PC-9 (cell line): ENCODE results near the gene C20orf204. TPM values are rescaled to one million over a fixed set of nuclear protein-coding genes. Genes with fewer than 3 reads are reported as not detected.

ENCODE experiments used
- BruUV-seq: library from RNA; stranded (reverse); fragments of 400-500 nt; replicated peaks from 2 replicates; lab custom pipeline; 2021; lab: Mats Ljungman, UMichigan
- CTCF ChIA-PET: fragments of 300-600 bp; sonication (Branson Sonifier 250); formaldehyde crosslinking; loops from one replicate; lab custom pipeline; 2022; ENCODE audit warnings: antibody characterized with exemption; lab: Charles Lee
- POLR2A ChIA-PET: fragments of 300-600 bp; sonication (Branson Sonifier 250); formaldehyde crosslinking; loops from one replicate; lab custom pipeline; 2022; ENCODE audit warnings: antibody characterized with exemption; ENCODE audit not compliant: unreplicated experiment; lab: Charles Lee
- DNase-seq, 2 experiments: peaks; one replicate each; pipeline versions ENCODE4 v3.0.0 to v3.0.0-alpha.2; 2015 to 2022; ENCODE audit warnings: mixed read lengths in 1 of 2
- H2AFZ ChIP-seq: fragments of 200-600 bp; sonication (generic); 2 replicates; pipeline ENCODE4 v1.8.1; 2017; ENCODE audit warnings: antibody characterized with exemption
- H3F3A ChIP-seq: fragments of 200-600 bp; sonication (generic); 2 replicates; pipeline ENCODE4 v1.8.1; 2017; ENCODE audit warnings: antibody characterized with exemption, mild to moderate bottlenecking, low read depth; ENCODE audit not compliant: insufficient read depth
- H3K27ac ChIP-seq: fragments of 200-600 bp; sonication (generic); 2 replicates; pipeline ENCODE4 v1.6.1; 2016; ENCODE audit warnings: mixed run types
- H3K27me3 ChIP-seq: fragments of 200-600 bp; sonication (generic); 2 replicates; pipeline ENCODE4 v1.6.1; 2016; ENCODE audit warnings: low read depth, mixed run types; ENCODE audit not compliant: insufficient read depth
- H3K36me3 ChIP-seq: fragments of 200-600 bp; sonication (generic); 2 replicates; pipeline ENCODE4 v1.6.1; 2016; ENCODE audit warnings: low read depth, mixed run types
- H3K4me1 ChIP-seq: fragments of 200-600 bp; sonication (generic); replicated peaks from 2 replicates; pipeline ENCODE4 v1.6.1; 2016; ENCODE audit warnings: mixed run types; ENCODE audit not compliant: insufficient read depth
- H3K4me2 ChIP-seq: fragments of 200-600 bp; sonication (generic); 2 replicates; pipeline ENCODE4 v1.6.1; 2017; ENCODE audit warnings: mixed run types
- H3K4me3 ChIP-seq: fragments of 200-600 bp; sonication (generic); 2 replicates; pipeline ENCODE4 v1.6.1; 2016; ENCODE audit warnings: mixed run types
- H3K79me2 ChIP-seq: fragments of 200-600 bp; sonication (generic); 2 replicates; pipeline ENCODE4 v1.6.1; 2017; ENCODE audit warnings: low read depth, mixed run types
- H3K9me2 ChIP-seq: fragments of 200-600 bp; sonication (generic); 2 replicates; pipeline ENCODE4 v1.8.1; 2017; ENCODE audit warnings: mild to moderate bottlenecking; ENCODE audit not compliant: insufficient read depth
- H3K9me3 ChIP-seq: fragments of 200-600 bp; sonication (generic); 2 replicates; pipeline ENCODE4 v1.8.1; 2016; ENCODE audit warnings: low read depth; ENCODE audit not compliant: insufficient read depth
- H4K20me1 ChIP-seq: fragments of 200-600 bp; sonication (generic); 2 replicates; pipeline ENCODE4 v1.8.1; 2017; ENCODE audit not compliant: insufficient read depth
- CTCF ChIP-seq: fragments of 200-600 bp; sonication (generic); conservative IDR thresholded peaks from 2 replicates; pipeline ENCODE4 v1.6.1; 2017; ENCODE audit warnings: mixed run types, antibody characterized with exemption, mild to moderate bottlenecking, moderate library complexity
- EZH2 ChIP-seq: fragments of 200-600 bp; sonication (generic); IDR thresholded peaks from 2 replicates; pipeline ENCODE4 v1.8.0; 2017; ENCODE audit warnings: antibody characterized with exemption, low read depth
- intact Hi-C: fragments of 100-400 bp; cut with micrococcal nuclease; formaldehyde crosslinking; loops from one replicate; pipeline ENCODE4 v1.10.0; 2022; ENCODE audit not compliant: unreplicated experiment
- total RNA-seq: library from RNA; stranded (reverse); gene quantifications from 2 replicates; pipeline ENCODE4 v1.2.3, GENCODE V29; 2021

The C20orf204 gene
- total RNA-seq, 1 experiment from 2014 or later: 3.8 TPM

DNA sequence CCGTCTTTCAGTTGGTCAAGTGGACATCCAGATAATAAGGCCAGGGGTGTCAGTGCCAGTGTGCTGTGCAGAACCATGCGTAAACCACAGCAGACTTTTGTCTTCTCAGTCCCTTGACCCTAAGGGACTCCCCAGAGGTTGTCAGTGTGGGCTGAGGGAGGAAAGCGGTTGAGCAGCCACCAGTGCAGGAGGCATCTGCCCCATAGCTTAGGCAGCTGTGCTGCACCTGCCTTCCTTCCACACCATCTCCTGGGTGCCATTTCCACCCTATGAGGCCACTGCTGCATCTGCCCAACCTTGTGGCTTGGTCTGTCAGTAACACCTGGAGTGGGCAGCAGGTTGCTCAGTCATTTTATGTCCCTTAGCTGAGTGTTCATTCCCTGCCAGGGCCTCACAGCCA, 29.1 kb upstream of the C20orf204 start:
- Histone ChIP-seq H3K9me2 (no peaks in the 10 kb centered on the region), H3K4me2 (no peak overlapping the region), H3K4me3 (no peak overlapping the region), H3K9me3 (no peaks in the 10 kb centered on the region), H3K4me1 (no peaks in the 10 kb centered on the region), H2AFZ (no peak overlapping the region), H3K27me3 (no peaks in the 10 kb centered on the region), H3F3A (peaks cover 5% of the 10 kb centered on the region; the same call in 1 of the 2 replicates), H3K27ac (no peak overlapping the region), H4K20me1 (peaks cover 39% of the 10 kb centered on the region), H3K36me3 (peaks cover 35% of the 10 kb centered on the region), H3K79me2 (no peaks in the 10 kb centered on the region; the same call in 1 of the 2 replicates)
- BruUV-seq: no TSS peak
- intact Hi-C loops: no loop called here
- TF ChIP-seq EZH2 (no peak), CTCF (no peak)
- POLR2A ChIA-PET: interaction anchor here (0.6 kb wide), 1 partner anchor 79 kb away, joined by 3 read pairs; no protein-coding TSS in a partner anchor
- CTCF ChIA-PET: no interaction called here
- no peak for DNase-seq

DNA sequence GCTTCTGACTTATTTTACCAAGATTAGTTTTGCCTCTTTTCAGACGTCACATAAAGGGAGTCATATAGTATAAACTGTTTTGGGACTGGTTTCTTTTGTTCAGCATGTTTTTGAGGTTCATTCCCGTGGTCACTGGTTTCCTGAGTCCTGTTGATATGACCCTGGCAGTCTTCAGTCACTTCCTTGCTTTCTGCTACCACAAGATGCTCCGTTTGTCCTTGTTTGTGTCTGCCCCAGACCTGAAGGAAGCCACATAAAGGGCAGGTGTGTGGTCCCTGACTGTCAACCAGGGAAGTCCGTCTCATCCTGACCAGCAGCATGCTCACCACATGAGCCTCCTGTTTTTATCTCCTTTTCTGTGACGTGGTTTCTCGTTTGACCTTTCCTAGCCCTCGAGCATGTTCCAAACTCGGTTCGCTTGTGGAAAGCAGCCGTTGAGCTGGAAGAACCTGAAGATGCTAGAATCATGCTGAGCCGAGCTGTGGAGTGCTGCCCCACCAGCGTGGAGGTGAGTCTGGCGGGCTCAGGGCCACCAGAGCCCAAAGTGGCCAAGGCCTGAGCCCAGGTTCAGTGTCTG, 26.1 kb upstream of the C20orf204 start:
- no TSS peak for BruUV-seq
- Histone ChIP-seq H3K4me1 (no peaks in the 10 kb centered on the region), H3K36me3 (peaks cover 48% of the 10 kb centered on the region), H2AFZ (no peak overlapping the region), H3K4me3 (no peak overlapping the region), H3K4me2 (no peak overlapping the region), H4K20me1 (peaks cover 21% of the 10 kb centered on the region; the same call in 1 of the 2 replicates), H3K27ac (no peak overlapping the region), H3K27me3 (no peaks in the 10 kb centered on the region), H3K9me2 (no peaks in the 10 kb centered on the region), H3F3A (peaks cover 5% of the 10 kb centered on the region; the same call in 1 of the 2 replicates), H3K79me2 (no peaks in the 10 kb centered on the region; the same call in 1 of the 2 replicates), H3K9me3 (no peaks in the 10 kb centered on the region)
- no peak for DNase-seq
- intact Hi-C loops: no loop called here
- TF ChIP-seq EZH2: no peak
- TF ChIP-seq CTCF: no peak
- ChIA-PET POLR2A (no interaction called here), CTCF (no interaction called here)

DNA sequence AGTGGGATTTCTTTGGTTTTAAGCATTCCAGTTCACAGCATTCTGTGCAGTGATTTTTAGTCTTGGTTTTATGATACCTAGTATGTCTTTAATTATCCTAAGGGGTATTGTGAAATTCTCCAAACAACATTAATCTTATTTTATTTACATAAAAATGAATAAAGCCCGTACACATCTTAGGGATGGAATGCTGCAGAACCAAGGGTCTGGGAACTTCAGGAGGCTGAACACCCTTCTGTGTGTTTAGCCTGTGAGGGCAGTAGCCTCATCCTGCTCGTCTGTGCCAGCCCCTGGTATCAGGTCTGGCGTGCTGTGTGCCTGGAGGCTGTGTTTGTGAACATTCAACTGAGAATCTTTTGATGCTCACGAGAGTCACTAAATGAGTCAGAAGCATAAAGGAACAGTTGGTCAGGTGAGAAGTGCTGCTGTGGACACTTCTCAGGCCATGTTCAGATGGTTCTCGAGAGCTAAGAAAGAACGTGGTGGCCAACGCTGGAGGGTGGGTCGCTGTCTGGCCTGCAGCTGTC, 25.2 kb upstream of the C20orf204 start:
- no TSS peak for BruUV-seq
- Histone ChIP-seq H3K4me1 (no peaks in the 10 kb centered on the region), H3F3A (peaks cover 5% of the 10 kb centered on the region; the same call in 1 of the 2 replicates), H3K27ac (no peak overlapping the region), H2AFZ (no peak overlapping the region), H3K9me2 (no peaks in the 10 kb centered on the region), H3K36me3 (peaks cover 50% of the 10 kb centered on the region), H3K4me2 (no peak overlapping the region), H3K4me3 (no peak overlapping the region), H3K79me2 (no peaks in the 10 kb centered on the region; the same call in 1 of the 2 replicates), H3K27me3 (no peaks in the 10 kb centered on the region), H3K9me3 (no peaks in the 10 kb centered on the region), H4K20me1 (peaks cover 28% of the 10 kb centered on the region)
- no peak for DNase-seq
- CTCF ChIA-PET: no interaction called here
- intact Hi-C loops: no loop called here
- POLR2A ChIA-PET: no interaction called here
- TF ChIP-seq EZH2: no peak
- TF ChIP-seq CTCF: no peak
